ENCODE measurements around the gene AMPD1. TPM values are rescaled to one million over a fixed set of nuclear protein-coding genes. Genes with fewer than 3 reads are reported as not detected.

The AMPD1 gene
- total and polyA plus RNA-seq, 2 of the 13 experiments (the other 11 are each of a cell fraction or from before 2014, with no cell fraction given): not detected

DNA sequence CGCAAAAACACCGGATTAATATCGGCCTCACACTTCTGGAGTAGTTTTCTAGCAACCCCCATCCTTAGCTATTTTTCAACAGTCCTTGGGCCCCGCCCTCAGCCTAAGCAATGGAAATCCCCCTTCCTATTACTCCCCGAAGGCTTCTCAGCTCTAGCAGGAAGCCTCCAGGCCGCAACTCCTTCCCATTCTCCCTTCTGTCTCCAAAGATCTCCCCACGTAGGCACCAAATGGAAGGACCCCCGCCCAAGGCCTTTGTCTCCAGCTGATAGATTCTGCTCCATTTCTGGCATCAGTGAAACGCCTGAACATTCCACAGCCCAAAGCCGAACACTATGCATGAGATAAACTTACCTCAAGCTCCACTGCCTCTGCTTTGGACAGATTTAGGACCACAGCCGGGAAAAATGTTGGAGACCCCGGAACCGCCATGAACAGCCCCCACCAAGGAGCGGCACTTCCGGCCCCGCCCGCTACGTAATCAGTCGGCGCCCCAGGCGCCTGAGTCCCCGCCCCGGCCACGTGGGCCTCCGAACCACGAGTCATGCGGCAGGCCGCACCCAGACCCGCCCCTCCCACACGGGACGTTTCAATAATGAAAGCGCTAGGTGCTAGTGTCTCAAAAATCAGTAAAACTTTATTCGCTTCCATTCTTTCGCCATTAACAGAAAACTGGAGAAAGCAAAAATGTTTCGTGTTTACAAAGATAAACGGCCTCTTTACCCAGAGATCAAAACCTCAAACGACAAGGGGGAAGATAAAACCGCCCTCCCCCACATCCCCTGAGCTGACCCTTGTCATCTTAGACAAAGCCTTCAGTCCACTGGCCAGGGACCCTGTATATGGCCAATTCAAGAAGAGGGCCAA lies 21.2 kb upstream of the AMPD1 start, which contains the start of gene NRAS (continued):
- TF ChIP-seq, protein P1, sequence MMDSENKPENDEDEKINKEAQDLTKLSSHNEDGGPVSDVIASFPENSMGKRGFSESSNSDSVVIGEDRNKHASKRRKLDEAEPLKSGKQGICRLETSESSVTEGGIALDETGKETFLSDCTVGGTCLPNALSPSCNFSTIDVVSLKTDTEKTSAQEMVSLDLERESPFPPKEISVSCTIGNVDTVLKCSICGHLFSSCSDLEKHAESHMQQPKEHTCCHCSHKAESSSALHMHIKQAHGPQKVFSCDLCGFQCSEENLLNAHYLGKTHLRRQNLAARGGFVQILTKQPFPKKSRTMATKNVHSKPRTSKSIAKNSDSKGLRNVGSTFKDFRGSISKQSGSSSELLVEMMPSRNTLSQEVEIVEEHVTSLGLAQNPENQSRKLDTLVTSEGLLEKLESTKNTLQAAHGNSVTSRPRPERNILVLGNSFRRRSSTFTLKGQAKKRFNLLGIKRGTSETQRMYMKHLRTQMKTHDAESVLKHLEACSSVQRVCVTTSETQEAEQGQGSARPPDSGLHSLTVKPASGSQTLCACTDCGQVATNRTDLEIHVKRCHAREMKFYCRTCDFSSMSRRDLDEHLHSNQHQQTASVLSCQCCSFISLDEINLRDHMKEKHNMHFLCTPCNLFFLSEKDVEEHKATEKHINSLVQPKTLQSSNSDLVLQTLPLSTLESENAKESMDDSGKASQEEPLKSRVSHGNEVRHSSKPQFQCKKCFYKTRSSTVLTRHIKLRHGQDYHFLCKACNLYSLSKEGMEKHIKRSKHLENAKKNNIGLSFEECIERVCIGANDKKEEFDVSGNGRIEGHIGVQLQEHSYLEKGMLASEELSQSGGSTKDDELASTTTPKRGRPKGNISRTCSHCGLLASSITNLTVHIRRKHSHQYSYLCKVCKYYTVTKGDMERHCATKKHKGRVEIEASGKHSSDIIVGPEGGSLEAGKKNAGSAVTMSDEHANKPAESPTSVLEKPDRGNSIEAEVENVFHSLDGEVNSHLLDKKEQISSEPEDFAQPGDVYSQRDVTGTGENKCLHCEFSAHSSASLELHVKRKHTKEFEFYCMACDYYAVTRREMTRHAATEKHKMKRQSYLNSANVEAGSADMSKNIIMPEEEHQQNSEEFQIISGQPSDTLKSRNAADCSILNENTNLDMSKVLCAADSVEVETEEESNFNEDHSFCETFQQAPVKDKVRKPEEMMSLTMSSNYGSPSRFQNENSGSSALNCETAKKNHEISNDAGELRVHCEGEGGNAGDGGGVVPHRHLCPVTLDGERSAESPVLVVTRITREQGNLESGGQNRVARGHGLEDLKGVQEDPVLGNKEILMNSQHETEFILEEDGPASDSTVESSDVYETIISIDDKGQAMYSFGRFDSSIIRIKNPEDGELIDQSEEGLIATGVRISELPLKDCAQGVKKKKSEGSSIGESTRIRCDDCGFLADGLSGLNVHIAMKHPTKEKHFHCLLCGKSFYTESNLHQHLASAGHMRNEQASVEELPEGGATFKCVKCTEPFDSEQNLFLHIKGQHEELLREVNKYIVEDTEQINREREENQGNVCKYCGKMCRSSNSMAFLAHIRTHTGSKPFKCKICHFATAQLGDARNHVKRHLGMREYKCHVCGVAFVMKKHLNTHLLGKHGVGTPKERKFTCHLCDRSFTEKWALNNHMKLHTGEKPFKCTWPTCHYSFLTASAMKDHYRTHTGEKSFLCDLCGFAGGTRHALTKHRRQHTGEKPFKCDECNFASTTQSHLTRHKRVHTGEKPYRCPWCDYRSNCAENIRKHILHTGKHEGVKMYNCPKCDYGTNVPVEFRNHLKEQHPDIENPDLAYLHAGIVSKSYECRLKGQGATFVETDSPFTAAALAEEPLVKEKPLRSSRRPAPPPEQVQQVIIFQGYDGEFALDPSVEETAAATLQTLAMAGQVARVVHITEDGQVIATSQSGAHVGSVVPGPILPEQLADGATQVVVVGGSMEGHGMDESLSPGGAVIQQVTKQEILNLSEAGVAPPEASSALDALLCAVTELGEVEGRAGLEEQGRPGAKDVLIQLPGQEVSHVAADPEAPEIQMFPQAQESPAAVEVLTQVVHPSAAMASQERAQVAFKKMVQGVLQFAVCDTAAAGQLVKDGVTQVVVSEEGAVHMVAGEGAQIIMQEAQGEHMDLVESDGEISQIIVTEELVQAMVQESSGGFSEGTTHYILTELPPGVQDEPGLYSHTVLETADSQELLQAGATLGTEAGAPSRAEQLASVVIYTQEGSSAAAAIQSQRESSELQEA (CRISPR knock-in tag; IDR thresholded peaks at IDR 0.05; ENCODE audit: not compliant biosample characterization): peak; percentile 43
- TF ChIP-seq, protein P2, sequence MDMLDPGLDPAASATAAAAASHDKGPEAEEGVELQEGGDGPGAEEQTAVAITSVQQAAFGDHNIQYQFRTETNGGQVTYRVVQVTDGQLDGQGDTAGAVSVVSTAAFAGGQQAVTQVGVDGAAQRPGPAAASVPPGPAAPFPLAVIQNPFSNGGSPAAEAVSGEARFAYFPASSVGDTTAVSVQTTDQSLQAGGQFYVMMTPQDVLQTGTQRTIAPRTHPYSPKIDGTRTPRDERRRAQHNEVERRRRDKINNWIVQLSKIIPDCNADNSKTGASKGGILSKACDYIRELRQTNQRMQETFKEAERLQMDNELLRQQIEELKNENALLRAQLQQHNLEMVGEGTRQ (IDR thresholded peaks at IDR 0.05; ENCODE audit: low read depth, low read length): peak; percentile 86
- TF ChIP-seq, protein P2 (CRISPR knock-in tag; IDR thresholded peaks at IDR 0.05; ENCODE audit: borderline replicate concordance): peak; percentile 90; the same call in 1 of the 2 replicates
- TF ChIP-seq KDM5B (CRISPR knock-in tag; IDR thresholded peaks at IDR 0.05; ENCODE audit: borderline replicate concordance) (peak; percentile 61; the same call in 1 of the 2 replicates), KDM3A (CRISPR knock-in tag; IDR thresholded peaks at IDR 0.05; ENCODE audit: low read depth) (0 out of 2 replicates have a peak, but pooled peaks have one; percentile 39), SNAI1 (CRISPR knock-in tag; IDR thresholded peaks at IDR 0.05; ENCODE audit: borderline replicate concordance) (0 out of 2 replicates have a peak, but pooled peaks have one; percentile 61), ZBTB20 (CRISPR knock-in tag; IDR thresholded peaks at IDR 0.05; ENCODE audit: borderline replicate concordance, low read depth) (peak; percentile 30; the same call in 1 of the 2 replicates), PRPF4 (IDR thresholded peaks at IDR 0.05; ENCODE audit: low read depth, low read length, poor library complexity, severe bottlenecking) (no peak), KDM2A (CRISPR knock-in tag; IDR thresholded peaks at IDR 0.05; ENCODE audit: borderline replicate concordance, low read depth) (peak; percentile 100), POLR2G (IDR thresholded peaks at IDR 0.05; ENCODE audit: low read depth, low read length) (peak; percentile 95), KLF9 (CRISPR knock-in tag; IDR thresholded peaks at IDR 0.05; ENCODE audit: low read depth) (peak; percentile 79; the same call in 1 of the 2 replicates), SP2 (CRISPR knock-in tag; IDR thresholded peaks at IDR 0.05) (no peak), HDAC2 (CRISPR knock-in tag; IDR thresholded peaks at IDR 0.05) (0 out of 2 replicates have a peak, but pooled peaks have one; percentile 37)
- TF ChIP-seq, protein P3, sequence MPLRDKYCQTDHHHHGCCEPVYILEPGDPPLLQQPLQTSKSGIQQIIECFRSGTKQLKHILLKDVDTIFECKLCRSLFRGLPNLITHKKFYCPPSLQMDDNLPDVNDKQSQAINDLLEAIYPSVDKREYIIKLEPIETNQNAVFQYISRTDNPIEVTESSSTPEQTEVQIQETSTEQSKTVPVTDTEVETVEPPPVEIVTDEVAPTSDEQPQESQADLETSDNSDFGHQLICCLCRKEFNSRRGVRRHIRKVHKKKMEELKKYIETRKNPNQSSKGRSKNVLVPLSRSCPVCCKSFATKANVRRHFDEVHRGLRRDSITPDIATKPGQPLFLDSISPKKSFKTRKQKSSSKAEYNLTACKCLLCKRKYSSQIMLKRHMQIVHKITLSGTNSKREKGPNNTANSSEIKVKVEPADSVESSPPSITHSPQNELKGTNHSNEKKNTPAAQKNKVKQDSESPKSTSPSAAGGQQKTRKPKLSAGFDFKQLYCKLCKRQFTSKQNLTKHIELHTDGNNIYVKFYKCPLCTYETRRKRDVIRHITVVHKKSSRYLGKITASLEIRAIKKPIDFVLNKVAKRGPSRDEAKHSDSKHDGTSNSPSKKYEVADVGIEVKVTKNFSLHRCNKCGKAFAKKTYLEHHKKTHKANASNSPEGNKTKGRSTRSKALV (CRISPR knock-in tag; IDR thresholded peaks at IDR 0.05): no peak
